ENCODE results near the gene TLCD1. TPM values are rescaled to one million over a fixed set of nuclear protein-coding genes. Genes with fewer than 3 reads are reported as not detected.

Gene TLCD1
- total RNA-seq: 2.3 TPM
- 1 to 10 TPM; 3.7 to 5.6 (median 4.1) TPM for polyA plus RNA-seq (ENCODE audit: insufficient read depth in 1 of 8, insufficient read length in 8 of 8, low replicate concordance in 1 of 8)
- long read RNA-seq, donor 1: 0 reads
- long read RNA-seq, donor 2, partial matches to known transcripts: 0 of 1 reads
- long read RNA-seq, donor 2, other reads (novel, unspliced or antisense): 0 of 1 reads
- long read RNA-seq, donor 3, partial matches to known transcripts: 0 of 4 reads
- long read RNA-seq, donor 3, other reads (novel, unspliced or antisense): 0 of 4 reads
- long read RNA-seq, donor 4, partial matches to known transcripts: 0 of 1 reads
- long read RNA-seq, donor 4, other reads (novel, unspliced or antisense): 0 of 1 reads
- long read RNA-seq, donor 5, transcript TLCD1-201 (4 exons, 1,017 nt): major isoform, 6 of 6 reads
- long read RNA-seq, donor 5, partial matches to known transcripts: 0 of 6 reads
- long read RNA-seq, donor 5, other reads (novel, unspliced or antisense): 0 of 6 reads
- long read RNA-seq, donor 6, partial matches to known transcripts: 0 of 1 reads
- long read RNA-seq, donor 6, other reads (novel, unspliced or antisense): 0 of 1 reads
- long read RNA-seq, donor 7, partial matches to known transcripts: 0 of 1 reads
- long read RNA-seq, donor 7, other reads (novel, unspliced or antisense): 0 of 1 reads
- long read RNA-seq, donor 8: 0 reads
- long read RNA-seq, donor 9, partial matches to known transcripts: 0 of 1 reads
- long read RNA-seq, donor 9, other reads (novel, unspliced or antisense): 0 of 1 reads
- long read RNA-seq, donor 10, partial matches to known transcripts: 0 of 1 reads
- long read RNA-seq, donor 10, other reads (novel, unspliced or antisense): 0 of 1 reads
- long read RNA-seq, donor 11, partial matches to known transcripts: 0 of 4 reads
- long read RNA-seq, donor 11, other reads (novel, unspliced or antisense): 0 of 4 reads

GRCh38 chr17:28726226-28726626 is at the start of gene TLCD1:
TSS of gene TLCD1 (minus strand) at chr17:28726233. CDS start at chr17:28726097, 136 bp downstream.
- H3K9me3 ChIP-seq (replicated peaks; ENCODE audit: control insufficient read depth, low read depth, low read length): no peaks in the 10 kb centered on the region
- H3K4me1 ChIP-seq (ENCODE audit: control insufficient read depth, insufficient read depth, low read length): peaks cover 53% of the 10 kb centered on the region
- H3K27ac ChIP-seq (ENCODE audit: low read length): peak within 1 kb of the TSS; percentile 91
- peak within 1 kb of the TSS; percentile 66 for H3K4me3 ChIP-seq (ENCODE audit: low read length)
- WGBS (ENCODE audit: insufficient coverage): 0% methylated on average over 37 of the region's 49 CpGs
- H3K27me3 ChIP-seq (ENCODE audit: control insufficient read depth, insufficient read depth, low read length): no peaks in the 10 kb centered on the region
- H3K36me3 ChIP-seq (ENCODE audit: control insufficient read depth, insufficient read depth, low read length): peaks cover 35% of the 10 kb centered on the region
- peak; percentile 77 for DNase-seq

- no peak overlapping the region for H3K27ac ChIP-seq (ENCODE audit: low read length)
- H3K9me3 ChIP-seq (replicated peaks; ENCODE audit: control insufficient read depth, low read depth, low read length): no peaks in the 10 kb centered on the region
- no peaks in the 10 kb centered on the region for H3K36me3 ChIP-seq (ENCODE audit: control insufficient read depth, insufficient read depth, low read length)
- WGBS (ENCODE audit: insufficient coverage): 51% methylated on average over 3 of the region's 3 CpGs
- no peaks in the 10 kb centered on the region for H3K4me1 ChIP-seq (ENCODE audit: control insufficient read depth, insufficient read depth, low read length)
- no peak for DNase-seq
- H3K27me3 ChIP-seq (ENCODE audit: control insufficient read depth, insufficient read depth, low read length): no peaks in the 10 kb centered on the region
- no peak overlapping the region for H3K4me3 ChIP-seq (ENCODE audit: low read length)
Observed at GRCh38 chr17:28774206-28774605, 48.2 kb upstream of the TLCD1 start.

- Histone ChIP-seq H3K27ac (ENCODE audit: low read length) (no peak overlapping the region), H3K27me3 (ENCODE audit: control insufficient read depth, insufficient read depth, low read length) (no peaks in the 10 kb centered on the region), H3K9me3 (replicated peaks; ENCODE audit: control insufficient read depth, low read depth, low read length) (no peaks in the 10 kb centered on the region), H3K4me3 (ENCODE audit: low read length) (no peak overlapping the region), H3K36me3 (ENCODE audit: control insufficient read depth, insufficient read depth, low read length) (no peaks in the 10 kb centered on the region), H3K4me1 (ENCODE audit: control insufficient read depth, insufficient read depth, low read length) (no peaks in the 10 kb centered on the region)
- WGBS (ENCODE audit: insufficient coverage): no CpG with 5 or more reads among the region's 6 CpGs
- no peak for DNase-seq
Observed at GRCh38 chr17:28773736-28774135, 47.7 kb upstream of the TLCD1 start.

GRCh38 chr17:28765038-28765437 is 39.0 kb upstream of the TLCD1 start:
- DNase-seq: no peak
- 61% methylated on average over 4 of the region's 4 CpGs for WGBS (ENCODE audit: insufficient coverage)

GRCh38 chr17:28763804-28764266 is 37.8 kb upstream of the TLCD1 start:
- no peaks in the 10 kb centered on the region for H3K27me3 ChIP-seq (ENCODE audit: control insufficient read depth, insufficient read depth, low read length)
- H3K9me3 ChIP-seq (replicated peaks; ENCODE audit: control insufficient read depth, low read depth, low read length): no peaks in the 10 kb centered on the region
- H3K4me1 ChIP-seq (ENCODE audit: control insufficient read depth, insufficient read depth, low read length): no peaks in the 10 kb centered on the region
- no peak overlapping the region for H3K4me3 ChIP-seq (ENCODE audit: low read length)
- peak; percentile 84 for DNase-seq
- H3K27ac ChIP-seq (ENCODE audit: low read length): no peak overlapping the region
- H3K36me3 ChIP-seq (ENCODE audit: control insufficient read depth, insufficient read depth, low read length): peaks cover 35% of the 10 kb centered on the region
- 56% methylated on average over 2 of the region's 5 CpGs for WGBS (ENCODE audit: insufficient coverage)

More at GRCh38 chr17:28765038-28765437, 39.0 kb upstream of the TLCD1 start:
- Histone ChIP-seq H3K27me3 (ENCODE audit: control insufficient read depth, insufficient read depth, low read length) (no peaks in the 10 kb centered on the region), H3K27ac (ENCODE audit: low read length) (no peak overlapping the region), H3K4me3 (ENCODE audit: low read length) (no peak overlapping the region), H3K4me1 (ENCODE audit: control insufficient read depth, insufficient read depth, low read length) (no peaks in the 10 kb centered on the region), H3K36me3 (ENCODE audit: control insufficient read depth, insufficient read depth, low read length) (peaks cover 25% of the 10 kb centered on the region), H3K9me3 (replicated peaks; ENCODE audit: control insufficient read depth, low read depth, low read length) (no peaks in the 10 kb centered on the region)

GRCh38 chr17:28763137-28763799 is 37.2 kb upstream of the TLCD1 start:
- H3K27ac ChIP-seq (ENCODE audit: low read length): no peak overlapping the region
- H3K27me3 ChIP-seq (ENCODE audit: control insufficient read depth, insufficient read depth, low read length): no peaks in the 10 kb centered on the region
- no peak overlapping the region for H3K4me3 ChIP-seq (ENCODE audit: low read length)
- DNase-seq: no peak
- no peaks in the 10 kb centered on the region for H3K9me3 ChIP-seq (replicated peaks; ENCODE audit: control insufficient read depth, low read depth, low read length)
- H3K36me3 ChIP-seq (ENCODE audit: control insufficient read depth, insufficient read depth, low read length): peaks cover 41% of the 10 kb centered on the region
- no peaks in the 10 kb centered on the region for H3K4me1 ChIP-seq (ENCODE audit: control insufficient read depth, insufficient read depth, low read length)
- WGBS (ENCODE audit: insufficient coverage): no CpG with 5 or more reads among the region's 1 CpG

- H3K27ac ChIP-seq (ENCODE audit: low read length): no peak overlapping the region
- WGBS (ENCODE audit: insufficient coverage): 28% methylated on average over 2 of the region's 9 CpGs
- no peaks in the 10 kb centered on the region for H3K27me3 ChIP-seq (ENCODE audit: control insufficient read depth, insufficient read depth, low read length)
- H3K9me3 ChIP-seq (replicated peaks; ENCODE audit: control insufficient read depth, low read depth, low read length): no peaks in the 10 kb centered on the region
- no peaks in the 10 kb centered on the region for H3K4me1 ChIP-seq (ENCODE audit: control insufficient read depth, insufficient read depth, low read length)
- peaks cover 50% of the 10 kb centered on the region for H3K36me3 ChIP-seq (ENCODE audit: control insufficient read depth, insufficient read depth, low read length)
- no peak overlapping the region for H3K4me3 ChIP-seq (ENCODE audit: low read length)
- peak; percentile 39 for DNase-seq
Observed at GRCh38 chr17:28760601-28761562, 34.8 kb upstream of the TLCD1 start.

- no peaks in the 10 kb centered on the region for H3K27me3 ChIP-seq (ENCODE audit: control insufficient read depth, insufficient read depth, low read length)
- 84% methylated on average over 15 of the region's 18 CpGs for WGBS (ENCODE audit: insufficient coverage)
- H3K36me3 ChIP-seq (ENCODE audit: control insufficient read depth, insufficient read depth, low read length): peaks cover 42% of the 10 kb centered on the region
- H3K9me3 ChIP-seq (replicated peaks; ENCODE audit: control insufficient read depth, low read depth, low read length): no peaks in the 10 kb centered on the region
- DNase-seq: no peak
- no peak overlapping the region for H3K27ac ChIP-seq (ENCODE audit: low read length)
- H3K4me3 ChIP-seq (ENCODE audit: low read length): no peak overlapping the region
- no peaks in the 10 kb centered on the region for H3K4me1 ChIP-seq (ENCODE audit: control insufficient read depth, insufficient read depth, low read length)
Observed at GRCh38 chr17:28759256-28759865, 33.3 kb upstream of the TLCD1 start.
